PC-9 (cell line): ENCODE measurements around the gene CAPN10. TPM values are rescaled to one million over a fixed set of nuclear protein-coding genes. Genes with fewer than 3 reads are reported as not detected.
"Not testable (repeated sequence)": the region's sequence is repeated elsewhere in the genome, so short reads cannot be mapped to it uniquely, and the experiment has no call there.

Experiments used
- BruUV-seq: library from RNA; stranded (reverse); fragments of 400-500 nt; replicated peaks from 2 replicates; lab custom pipeline; 2021; lab: Mats Ljungman, UMichigan
- CTCF ChIA-PET: fragments of 300-600 bp; sonication (Branson Sonifier 250); formaldehyde crosslinking; loops from one replicate; lab custom pipeline; 2022; ENCODE audit warnings: antibody characterized with exemption; lab: Charles Lee
- POLR2A ChIA-PET: fragments of 300-600 bp; sonication (Branson Sonifier 250); formaldehyde crosslinking; loops from one replicate; lab custom pipeline; 2022; ENCODE audit warnings: antibody characterized with exemption; ENCODE audit not compliant: unreplicated experiment; lab: Charles Lee
- DNase-seq, 2 experiments: peaks; one replicate each; pipeline versions ENCODE4 v3.0.0 to v3.0.0-alpha.2; 2015 to 2022; ENCODE audit warnings: mixed read lengths in 1 of 2
- H2AFZ ChIP-seq: fragments of 200-600 bp; sonication (generic); 2 replicates; pipeline ENCODE4 v1.8.1; 2017; ENCODE audit warnings: antibody characterized with exemption
- H3F3A ChIP-seq: fragments of 200-600 bp; sonication (generic); 2 replicates; pipeline ENCODE4 v1.8.1; 2017; ENCODE audit warnings: antibody characterized with exemption, mild to moderate bottlenecking, low read depth; ENCODE audit not compliant: insufficient read depth
- H3K27ac ChIP-seq: fragments of 200-600 bp; sonication (generic); 2 replicates; pipeline ENCODE4 v1.6.1; 2016; ENCODE audit warnings: mixed run types
- H3K27me3 ChIP-seq: fragments of 200-600 bp; sonication (generic); 2 replicates; pipeline ENCODE4 v1.6.1; 2016; ENCODE audit warnings: low read depth, mixed run types; ENCODE audit not compliant: insufficient read depth
- H3K36me3 ChIP-seq: fragments of 200-600 bp; sonication (generic); 2 replicates; pipeline ENCODE4 v1.6.1; 2016; ENCODE audit warnings: low read depth, mixed run types
- H3K4me1 ChIP-seq: fragments of 200-600 bp; sonication (generic); replicated peaks from 2 replicates; pipeline ENCODE4 v1.6.1; 2016; ENCODE audit warnings: mixed run types; ENCODE audit not compliant: insufficient read depth
- H3K4me2 ChIP-seq: fragments of 200-600 bp; sonication (generic); 2 replicates; pipeline ENCODE4 v1.6.1; 2017; ENCODE audit warnings: mixed run types
- H3K4me3 ChIP-seq: fragments of 200-600 bp; sonication (generic); 2 replicates; pipeline ENCODE4 v1.6.1; 2016; ENCODE audit warnings: mixed run types
- H3K79me2 ChIP-seq: fragments of 200-600 bp; sonication (generic); 2 replicates; pipeline ENCODE4 v1.6.1; 2017; ENCODE audit warnings: low read depth, mixed run types
- H3K9me2 ChIP-seq: fragments of 200-600 bp; sonication (generic); 2 replicates; pipeline ENCODE4 v1.8.1; 2017; ENCODE audit warnings: mild to moderate bottlenecking; ENCODE audit not compliant: insufficient read depth
- H3K9me3 ChIP-seq: fragments of 200-600 bp; sonication (generic); 2 replicates; pipeline ENCODE4 v1.8.1; 2016; ENCODE audit warnings: low read depth; ENCODE audit not compliant: insufficient read depth
- H4K20me1 ChIP-seq: fragments of 200-600 bp; sonication (generic); 2 replicates; pipeline ENCODE4 v1.8.1; 2017; ENCODE audit not compliant: insufficient read depth
- EZH2 ChIP-seq: fragments of 200-600 bp; sonication (generic); IDR thresholded peaks from 2 replicates; pipeline ENCODE4 v1.8.0; 2017; ENCODE audit warnings: antibody characterized with exemption, low read depth
- intact Hi-C: fragments of 100-400 bp; cut with micrococcal nuclease; formaldehyde crosslinking; loops from one replicate; pipeline ENCODE4 v1.10.0; 2022; ENCODE audit not compliant: unreplicated experiment
- total RNA-seq: library from RNA; stranded (reverse); gene quantifications from 2 replicates; pipeline ENCODE4 v1.2.3, GENCODE V29; 2021
- TF ChIP-seq, protein P1 (sequence below): fragments of 200-600 bp; sonication (generic); conservative IDR thresholded peaks from 2 replicates; pipeline ENCODE4 v1.6.1; 2017; ENCODE audit warnings: mixed run types, antibody characterized with exemption, mild to moderate bottlenecking, moderate library complexity

Gene CAPN10
- total RNA-seq, 1 experiment from 2014 or later: 49.8 TPM

DNA sequence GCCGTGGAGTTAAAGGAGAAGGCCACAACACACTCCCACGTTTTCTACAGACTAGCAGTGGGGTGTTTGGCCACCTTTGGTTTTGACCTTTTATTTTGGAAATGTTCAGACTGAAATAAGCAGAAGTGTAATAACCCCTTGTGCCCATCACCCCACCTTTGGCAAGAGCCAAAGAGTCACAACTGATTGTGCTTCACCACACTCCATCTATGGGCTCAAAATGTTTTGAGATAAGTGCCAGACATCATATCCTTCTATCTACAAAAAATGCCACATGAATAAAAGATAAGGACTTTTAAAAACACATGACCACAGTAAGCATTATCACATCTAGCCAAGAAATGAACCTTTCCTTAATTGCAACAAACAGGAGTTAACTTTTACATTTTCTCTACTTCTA, 28.9 kb downstream of the CAPN10 start:
- intact Hi-C loops: no loop called here
- Histone ChIP-seq H3K4me1 (no peaks in the 10 kb centered on the region), H3K4me2 (no peak overlapping the region), H3K9me2 (no peaks in the 10 kb centered on the region), H3K4me3 (no peak overlapping the region), H3K79me2 (no peaks in the 10 kb centered on the region), H3K9me3 (peaks cover 16% of the 10 kb centered on the region; the same call in 1 of the 2 replicates), H3K36me3 (no peaks in the 10 kb centered on the region), H3F3A (no peaks in the 10 kb centered on the region), H2AFZ (no peak overlapping the region), H4K20me1 (no peaks in the 10 kb centered on the region), H3K27ac (no peak overlapping the region), H3K27me3 (peaks cover 20% of the 10 kb centered on the region)
- TF ChIP-seq EZH2: no peak
- TF ChIP-seq, protein P1, sequence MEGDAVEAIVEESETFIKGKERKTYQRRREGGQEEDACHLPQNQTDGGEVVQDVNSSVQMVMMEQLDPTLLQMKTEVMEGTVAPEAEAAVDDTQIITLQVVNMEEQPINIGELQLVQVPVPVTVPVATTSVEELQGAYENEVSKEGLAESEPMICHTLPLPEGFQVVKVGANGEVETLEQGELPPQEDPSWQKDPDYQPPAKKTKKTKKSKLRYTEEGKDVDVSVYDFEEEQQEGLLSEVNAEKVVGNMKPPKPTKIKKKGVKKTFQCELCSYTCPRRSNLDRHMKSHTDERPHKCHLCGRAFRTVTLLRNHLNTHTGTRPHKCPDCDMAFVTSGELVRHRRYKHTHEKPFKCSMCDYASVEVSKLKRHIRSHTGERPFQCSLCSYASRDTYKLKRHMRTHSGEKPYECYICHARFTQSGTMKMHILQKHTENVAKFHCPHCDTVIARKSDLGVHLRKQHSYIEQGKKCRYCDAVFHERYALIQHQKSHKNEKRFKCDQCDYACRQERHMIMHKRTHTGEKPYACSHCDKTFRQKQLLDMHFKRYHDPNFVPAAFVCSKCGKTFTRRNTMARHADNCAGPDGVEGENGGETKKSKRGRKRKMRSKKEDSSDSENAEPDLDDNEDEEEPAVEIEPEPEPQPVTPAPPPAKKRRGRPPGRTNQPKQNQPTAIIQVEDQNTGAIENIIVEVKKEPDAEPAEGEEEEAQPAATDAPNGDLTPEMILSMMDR: no peak
- no TSS peak for BruUV-seq
- ChIA-PET POLR2A (no interaction called here), CTCF (no interaction called here)
- DNase-seq: no peak

DNA sequence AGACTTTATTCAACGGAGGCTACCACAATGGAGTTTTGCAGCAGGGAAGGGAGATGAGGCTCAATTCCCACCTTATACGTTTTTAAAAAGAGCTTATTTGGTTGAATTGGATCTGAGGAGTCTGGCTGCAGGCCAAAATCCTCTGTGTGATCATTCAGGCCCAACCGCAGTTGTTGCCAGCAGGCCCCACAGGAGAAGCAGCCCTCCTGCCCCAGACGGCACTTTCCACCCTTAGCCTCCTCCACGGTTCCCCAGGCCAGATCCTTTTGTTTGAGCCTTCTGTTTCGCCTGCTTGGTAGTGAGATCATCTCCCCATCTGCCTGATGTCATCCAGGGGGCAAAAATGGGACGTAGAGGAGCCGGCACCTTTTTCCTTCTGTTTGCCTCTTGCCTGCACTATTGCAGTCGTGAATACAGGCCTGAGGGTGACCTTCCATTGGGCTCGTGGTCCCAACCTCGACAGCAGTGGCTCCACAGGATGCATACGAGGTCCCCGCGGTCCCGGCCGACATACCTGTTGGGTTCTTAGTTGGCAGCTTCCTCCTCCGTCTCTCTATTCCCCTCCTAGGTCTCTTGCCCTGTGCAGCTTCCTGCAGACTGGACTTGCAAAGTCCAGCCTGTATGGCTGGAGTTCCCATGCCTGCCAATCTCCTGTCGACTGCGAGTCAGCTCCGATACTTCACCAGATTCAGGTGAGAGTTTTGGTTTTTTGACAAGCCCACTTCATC, 29.4 kb downstream of the CAPN10 start:
- H3K79me2 ChIP-seq: no peaks in the 10 kb centered on the region
- ChIA-PET POLR2A (no interaction called here), CTCF (no interaction called here)
- H3K27ac ChIP-seq: no peak overlapping the region
- intact Hi-C loops: no loop called here
- H3F3A ChIP-seq: no peaks in the 10 kb centered on the region
- no peaks in the 10 kb centered on the region for H3K4me1 ChIP-seq
- no TSS peak for BruUV-seq
- no peak overlapping the region for H3K4me3 ChIP-seq
- H3K27me3 ChIP-seq: peaks cover 25% of the 10 kb centered on the region
- no peak for DNase-seq
- no peaks in the 10 kb centered on the region for H4K20me1 ChIP-seq
- no peak overlapping the region for H3K4me2 ChIP-seq
- no peaks in the 10 kb centered on the region for H3K9me2 ChIP-seq
- TF ChIP-seq, protein P1: no peak
- TF ChIP-seq EZH2: no peak
- H2AFZ ChIP-seq: no peak overlapping the region
- peaks cover 16% of the 10 kb centered on the region; the same call in 1 of the 2 replicates for H3K9me3 ChIP-seq
- no peaks in the 10 kb centered on the region for H3K36me3 ChIP-seq

DNA sequence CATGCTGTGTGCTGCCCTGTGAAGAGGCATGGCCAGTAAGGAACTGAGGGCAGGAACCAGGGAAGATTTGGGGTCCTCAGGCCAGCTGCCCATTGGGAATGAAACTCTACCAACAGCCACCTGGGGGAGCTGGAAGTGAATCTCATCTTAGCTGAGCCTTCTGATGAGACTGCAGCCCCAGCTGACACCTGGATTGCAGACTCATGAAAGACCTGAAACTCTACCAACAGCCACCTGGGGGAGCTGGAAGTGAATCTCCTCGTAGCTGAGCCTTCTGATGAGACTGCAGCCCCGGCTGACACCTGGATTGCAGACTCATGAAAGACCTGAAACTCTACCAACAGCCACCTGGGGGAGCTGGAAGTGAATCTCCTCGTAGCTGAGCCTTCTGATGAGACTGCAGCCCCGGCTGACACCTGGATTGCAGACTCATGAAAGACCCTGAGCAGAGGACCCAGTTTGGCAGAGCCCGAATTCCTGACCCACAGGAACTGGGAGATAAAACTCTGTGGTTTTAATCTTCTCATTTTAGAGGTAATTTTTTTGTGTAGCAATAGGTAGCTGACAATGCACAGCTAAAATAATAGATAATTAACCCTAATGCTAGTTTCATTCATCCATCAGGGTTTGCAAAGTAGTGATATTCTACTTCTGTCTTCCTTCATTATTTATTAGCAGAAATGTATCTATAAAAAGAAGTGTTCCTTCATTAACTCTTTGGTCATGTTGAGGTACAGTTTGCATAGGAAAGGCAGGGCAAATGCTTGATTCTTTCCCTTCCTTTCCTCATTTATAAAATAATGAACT, 30.5 kb downstream of the CAPN10 start:
- peaks cover 30% of the 10 kb centered on the region for H3K27me3 ChIP-seq
- H3K9me2 ChIP-seq, H3K27ac ChIP-seq, H3K4me3 ChIP-seq, BruUV-seq, H3K4me1 ChIP-seq, POLR2A ChIA-PET, intact Hi-C loops, DNase-seq, H3K36me3 ChIP-seq, H2AFZ ChIP-seq, H3F3A ChIP-seq, CTCF ChIA-PET, H3K4me2 ChIP-seq, H4K20me1 ChIP-seq, H3K79me2 ChIP-seq: not testable (repeated sequence)
- H3K9me3 ChIP-seq: peaks cover 16% of the 10 kb centered on the region; the same call in 1 of the 2 replicates
- TF ChIP-seq, protein P1: peak; percentile 38; the same call in 1 of the 2 replicates
